ENCODE data around the gene MYLK. TPM values are rescaled to one million over a fixed set of nuclear protein-coding genes. Genes with fewer than 3 reads are reported as not detected.

The MYLK gene
- total RNA-seq, 2 experiments from 2014 or later: 0.06 to 0.15 TPM

GRCh38 chr3:123595396-123596180 is 288.5 kb downstream of the MYLK start:
- Mint-ChIP-seq H3K9me3 (peaks cover 10% of the 10 kb centered on the region), H3K36me3 (ENCODE audit: low read depth) (peaks cover 13% of the 10 kb centered on the region)

GRCh38 chr3:123593381-123593780 is 290.8 kb downstream of the MYLK start:
- Mint-ChIP-seq H3K4me3 (no peak overlapping the region), H3K4me1 (no peaks in the 10 kb centered on the region)
- CTCF ChIA-PET: no interaction called here

More at GRCh38 chr3:123595396-123596180, 288.5 kb downstream of the MYLK start:
- no peak overlapping the region for H3K4me3 Mint-ChIP-seq
- ChIA-PET CTCF (no interaction called here), POLR2A (no interaction called here)
- no peaks in the 10 kb centered on the region for H3K27me3 Mint-ChIP-seq
- H3K27ac Mint-ChIP-seq: no peak overlapping the region
- H3K4me1 Mint-ChIP-seq: no peaks in the 10 kb centered on the region
- DNase-seq: no peak

GRCh38 chr3:123590685-123591450 is 293.3 kb downstream of the MYLK start:
- no peak overlapping the region for H3K4me3 Mint-ChIP-seq
- POLR2A ChIA-PET: no interaction called here
- H3K4me1 Mint-ChIP-seq: peaks cover 9% of the 10 kb centered on the region
- CTCF ChIA-PET: interaction anchor here (0.6 to 0.7 kb wide), 2 partner anchors 12 to 15 kb away, joined by 3 to 4 read pairs; no protein-coding TSS in a partner anchor
- H3K27me3 Mint-ChIP-seq: no peaks in the 10 kb centered on the region
- H3K36me3 Mint-ChIP-seq (ENCODE audit: low read depth): peaks cover 37% of the 10 kb centered on the region
- H3K27ac Mint-ChIP-seq: no peak overlapping the region
- peaks cover 30% of the 10 kb centered on the region for H3K9me3 Mint-ChIP-seq
- DNase-seq: no peak

More at GRCh38 chr3:123593381-123593780, 290.8 kb downstream of the MYLK start:
- no peaks in the 10 kb centered on the region for H3K27me3 Mint-ChIP-seq
- H3K27ac Mint-ChIP-seq: no peak overlapping the region
- peaks cover 32% of the 10 kb centered on the region for H3K36me3 Mint-ChIP-seq (ENCODE audit: low read depth)
- POLR2A ChIA-PET: no interaction called here
- DNase-seq: no peak
- H3K9me3 Mint-ChIP-seq: peaks cover 25% of the 10 kb centered on the region

- no peaks in the 10 kb centered on the region for H3K27me3 Mint-ChIP-seq
- H3K4me1 Mint-ChIP-seq: peaks cover 27% of the 10 kb centered on the region
- peaks cover 34% of the 10 kb centered on the region for H3K36me3 Mint-ChIP-seq (ENCODE audit: low read depth)
- ChIA-PET POLR2A (no interaction called here), CTCF (no interaction called here)
- no peak overlapping the region for H3K27ac Mint-ChIP-seq
- H3K9me3 Mint-ChIP-seq: peaks cover 30% of the 10 kb centered on the region
- no peak for DNase-seq
- no peak overlapping the region for H3K4me3 Mint-ChIP-seq
Measured at GRCh38 chr3:123587401-123587800, 296.7 kb downstream of the MYLK start.

GRCh38 chr3:123586968-123587367 is 297.2 kb downstream of the MYLK start:
- Mint-ChIP-seq H3K36me3 (ENCODE audit: low read depth) (peaks cover 34% of the 10 kb centered on the region), H3K4me1 (peaks cover 27% of the 10 kb centered on the region), H3K9me3 (peaks cover 26% of the 10 kb centered on the region), H3K27me3 (no peaks in the 10 kb centered on the region), H3K27ac (no peak overlapping the region), H3K4me3 (no peak overlapping the region)
- no peak for DNase-seq
- POLR2A ChIA-PET: no interaction called here
- CTCF ChIA-PET: no interaction called here

- H3K36me3 Mint-ChIP-seq (ENCODE audit: low read depth): peaks cover 35% of the 10 kb centered on the region
- DNase-seq: peak; percentile 41
- peaks cover 27% of the 10 kb centered on the region for H3K4me1 Mint-ChIP-seq
- POLR2A ChIA-PET: interaction anchor here (0.6 kb wide), 1 partner anchor 17 kb away, joined by 9 read pairs; no protein-coding TSS in a partner anchor
- H3K27me3 Mint-ChIP-seq: no peaks in the 10 kb centered on the region
- H3K27ac Mint-ChIP-seq: no peak overlapping the region
- CTCF ChIA-PET: interaction anchor here (1.0 kb wide), 1 partner anchor 66 kb away, joined by 5 read pairs; no protein-coding TSS in a partner anchor
- no peak overlapping the region for H3K4me3 Mint-ChIP-seq
- H3K9me3 Mint-ChIP-seq: peaks cover 20% of the 10 kb centered on the region
Measured at GRCh38 chr3:123586131-123586530, 298.0 kb downstream of the MYLK start.

- Mint-ChIP-seq H3K9me3 (peaks cover 18% of the 10 kb centered on the region), H3K36me3 (ENCODE audit: low read depth) (peaks cover 31% of the 10 kb centered on the region), H3K27ac (peak within 1 kb of the TSS; percentile 86), H3K4me3 (no peak within 1 kb of the TSS), H3K4me1 (peaks cover 27% of the 10 kb centered on the region), H3K27me3 (no peaks in the 10 kb centered on the region)
- DNase-seq: peak; percentile 95
- ChIA-PET CTCF (interaction anchor here (0.6 to 1.0 kb wide), 2 partner anchors 67 to 1080 kb away, joined by 3 to 5 read pairs; no protein-coding TSS in a partner anchor), POLR2A (no interaction called here)
Measured at GRCh38 chr3:123584988-123585937, 298.9 kb downstream of the MYLK start, which contains the start of gene HACD2. HACD2 (minus strand) TSS chr3:123585053; CDS start chr3:123585027, 26 bp downstream.

- no peak overlapping the region for H3K4me3 Mint-ChIP-seq
- H3K9me3 Mint-ChIP-seq: peaks cover 9% of the 10 kb centered on the region
- DNase-seq: no peak
- H3K27ac Mint-ChIP-seq: peak overlapping the region; percentile 86
- H3K27me3 Mint-ChIP-seq: no peaks in the 10 kb centered on the region
- peaks cover 27% of the 10 kb centered on the region for H3K4me1 Mint-ChIP-seq
- CTCF ChIA-PET: interaction anchor here (0.6 to 1.3 kb wide), 2 partner anchors 12 to 1079 kb away, joined by 3 to 4 read pairs; no protein-coding TSS in a partner anchor
- peaks cover 25% of the 10 kb centered on the region for H3K36me3 Mint-ChIP-seq (ENCODE audit: low read depth)
- POLR2A ChIA-PET: no interaction called here
Measured at GRCh38 chr3:123584284-123584987, 299.7 kb downstream of the MYLK start.

- peaks cover 27% of the 10 kb centered on the region for H3K4me1 Mint-ChIP-seq
- H3K27ac Mint-ChIP-seq: no peak overlapping the region
- ChIA-PET POLR2A (no interaction called here), CTCF (interaction anchor here (1.3 kb wide), 1 partner anchor 11 kb away, joined by 4 read pairs; no protein-coding TSS in a partner anchor)
- H3K4me3 Mint-ChIP-seq: no peak overlapping the region
- H3K9me3 Mint-ChIP-seq: peaks cover 4% of the 10 kb centered on the region
- no peaks in the 10 kb centered on the region for H3K27me3 Mint-ChIP-seq
- H3K36me3 Mint-ChIP-seq (ENCODE audit: low read depth): peaks cover 21% of the 10 kb centered on the region
- DNase-seq: no peak
Measured at GRCh38 chr3:123583561-123583960, 300.6 kb downstream of the MYLK start.

- POLR2A ChIA-PET: no interaction called here
- Mint-ChIP-seq H3K4me1 (peaks cover 24% of the 10 kb centered on the region), H3K9me3 (no peaks in the 10 kb centered on the region), H3K27me3 (no peaks in the 10 kb centered on the region), H3K27ac (no peak overlapping the region), H3K4me3 (no peak overlapping the region), H3K36me3 (ENCODE audit: low read depth) (peaks cover 23% of the 10 kb centered on the region)
- CTCF ChIA-PET: no interaction called here
- no peak for DNase-seq
Measured at GRCh38 chr3:123582315-123582714, 301.8 kb downstream of the MYLK start.

GRCh38 chr3:123576122-123576521 is 308.0 kb downstream of the MYLK start:
- Mint-ChIP-seq H3K4me1 (peaks cover 10% of the 10 kb centered on the region), H3K9me3 (no peaks in the 10 kb centered on the region), H3K27ac (no peak overlapping the region), H3K36me3 (ENCODE audit: low read depth) (peaks cover 29% of the 10 kb centered on the region), H3K27me3 (no peaks in the 10 kb centered on the region), H3K4me3 (no peak overlapping the region)
- no peak for DNase-seq
- CTCF ChIA-PET: interaction anchor here (1.1 kb wide), 1 partner anchor 14 kb away, joined by 3 read pairs; no protein-coding TSS in a partner anchor
- POLR2A ChIA-PET: no interaction called here

GRCh38 chr3:123571973-123572365 is 312.2 kb downstream of the MYLK start:
- Mint-ChIP-seq H3K4me3 (no peak overlapping the region), H3K36me3 (ENCODE audit: low read depth) (peaks cover 11% of the 10 kb centered on the region), H3K27ac (no peak overlapping the region), H3K27me3 (no peaks in the 10 kb centered on the region), H3K9me3 (no peaks in the 10 kb centered on the region), H3K4me1 (peaks cover 10% of the 10 kb centered on the region)
- no peak for DNase-seq
- ChIA-PET POLR2A (no interaction called here), CTCF (interaction anchor here (1.2 kb wide), 1 partner anchor 12 kb away, joined by 4 read pairs; no protein-coding TSS in a partner anchor)

Data from activated CD4-positive, alpha-beta T cell treated with anti-CD3 and anti-CD28 coated beads, Interleukin-2, amount 10 ng/mL, durations not matched to agents 7 days and 5 days (primary cell).